EH (cell line): ENCODE data around the gene CALCOCO1.

Experiments
- DNase-seq: peaks from one replicate; pipeline ENCODE4 v3.0.0-alpha.2; 2015; ENCODE audit warnings: low read depth

Gene CALCOCO1

DNA sequence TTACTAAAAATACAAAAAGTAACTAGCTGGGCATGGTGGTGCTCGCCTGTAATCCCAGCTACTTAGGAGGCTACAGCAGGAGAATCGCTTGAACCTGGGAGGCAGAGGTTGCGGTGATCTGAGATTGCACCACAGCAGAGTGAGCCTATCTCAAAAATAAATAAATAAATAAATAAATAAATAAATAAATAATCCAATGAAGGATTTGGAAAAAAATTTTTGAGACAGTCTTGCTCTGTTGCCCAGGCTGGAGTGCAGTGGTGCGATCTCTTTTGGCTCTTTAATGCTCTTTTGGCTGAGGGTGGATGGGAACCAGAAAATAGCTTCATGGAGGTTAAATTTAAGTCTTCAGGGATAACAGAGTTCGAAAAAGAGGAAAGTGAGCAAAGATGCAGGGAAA is 63.1 kb downstream of the CALCOCO1 start:
- no peak for DNase-seq

DNA sequence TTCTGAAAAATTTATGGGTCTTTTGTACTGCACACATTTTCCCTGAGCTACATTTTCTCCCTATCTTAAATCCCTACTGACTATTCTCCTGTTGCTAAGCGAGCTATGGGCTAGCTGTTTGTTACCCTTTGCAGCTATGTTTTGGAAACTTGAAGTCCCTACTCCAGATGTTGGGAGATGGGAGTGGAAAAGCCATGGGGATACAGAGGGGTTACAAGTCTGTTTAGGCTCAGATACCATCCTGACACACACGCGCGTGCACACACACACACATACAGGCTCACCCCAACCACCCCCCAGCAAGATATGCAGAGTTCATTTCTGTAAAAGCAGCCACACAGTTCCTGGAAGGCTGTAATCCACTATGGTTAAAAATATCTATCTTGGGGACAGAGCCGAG is 67.2 kb downstream of the CALCOCO1 start:
- DNase-seq = no peak

DNA sequence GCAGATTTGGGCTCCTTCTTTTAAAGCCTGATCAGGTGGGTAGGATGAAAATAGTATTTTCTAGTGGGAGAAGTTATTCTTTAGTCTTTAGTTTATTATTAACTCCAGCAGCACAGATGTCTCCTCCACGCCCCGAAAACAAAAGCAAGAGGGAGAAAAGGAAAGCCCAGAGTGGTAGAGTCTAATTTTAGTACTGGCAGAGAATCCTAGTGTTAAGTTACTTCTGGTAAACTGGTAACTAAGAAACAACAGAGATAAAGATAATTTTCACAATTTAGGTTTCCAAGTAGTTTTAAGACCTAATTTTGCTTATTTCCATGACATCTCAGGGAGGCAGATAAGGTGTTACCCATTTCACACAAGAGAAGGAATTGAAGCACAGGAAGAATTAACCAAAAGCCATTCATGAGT is 67.7 kb downstream of the CALCOCO1 start:
- peak; percentile 38 for DNase-seq

DNA sequence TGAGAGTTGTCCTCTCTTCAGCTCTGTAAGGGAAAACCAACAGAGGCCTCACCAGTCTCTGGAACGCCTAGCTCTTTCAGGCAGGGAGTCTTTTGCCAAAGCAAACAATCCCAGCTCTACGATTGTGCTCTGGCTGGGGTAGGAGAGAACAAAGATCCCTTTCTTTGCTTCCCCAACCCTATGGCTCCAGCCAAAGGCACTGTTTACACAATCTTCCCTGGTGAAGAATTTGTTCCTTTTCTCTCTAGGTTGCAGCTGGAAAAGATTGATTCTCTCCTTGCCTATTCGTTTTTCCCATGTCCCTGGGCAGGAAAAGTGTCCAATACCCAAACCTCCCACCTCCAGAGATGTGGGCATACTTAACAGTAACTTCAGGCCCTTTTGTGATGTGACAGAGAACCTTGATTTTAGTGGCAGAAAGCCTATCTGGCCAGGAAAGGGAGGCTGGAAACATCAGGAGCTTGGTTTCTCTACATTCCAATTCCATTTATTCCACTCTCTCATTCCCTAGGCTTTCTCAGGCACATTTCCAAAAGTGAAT is 68.2 kb downstream of the CALCOCO1 start:
- peak; percentile 81 for DNase-seq
